ENCODE results near the gene AKAP5. TPM values are rescaled to one million over a fixed set of nuclear protein-coding genes. Genes with fewer than 3 reads are reported as not detected.

The AKAP5 gene
- polyA plus RNA-seq, 1 of the 3 experiments (the other 2 are of a cell fraction): 0.28 TPM

GRCh38 chr14:64495252-64495651 is 30.0 kb downstream of the AKAP5 start:
- no peak for DNase-seq
- Histone ChIP-seq H3K4me2 (no peak overlapping the region), H2AFZ (ENCODE audit: low read depth) (no peak overlapping the region), H3K4me1 (ENCODE audit: control insufficient read depth in 1 of 2, insufficient read depth in 2 of 2, low read depth in 1 of 2, low read length in 1 of 2) (peaks cover 0 to 5% of the 10 kb centered on the region in 2 experiments; a peak in 2 of 4 replicates), H3K27me3 (ENCODE audit: insufficient read depth) (no peaks in the 10 kb centered on the region), H3K9me2 (no peaks in the 10 kb centered on the region), H4K20me1 (ENCODE audit: insufficient read depth) (no peaks in the 10 kb centered on the region), H3K4me3 (ENCODE audit: low read depth in 2 of 2, low read length in 1 of 2) (no peak overlapping the region), H3K27ac (ENCODE audit: low read depth in 2 of 2, low read length in 1 of 2) (no peak overlapping the region), H3K36me3 (replicated peaks in 1 of 2; ENCODE audit: control insufficient read depth in 1 of 2, insufficient read depth in 2 of 2, low read length in 1 of 2) (peaks cover 14 to 17% of the 10 kb centered on the region in 2 experiments), H3K9ac (no peak overlapping the region), H3K9me3 (no peaks in the 10 kb centered on the region), H3K79me2 (ENCODE audit: insufficient read depth) (peaks cover 22% of the 10 kb centered on the region), H3F3A (replicated peaks; ENCODE audit: insufficient read depth) (peaks cover 6% of the 10 kb centered on the region)
- ChIA-PET CTCF (interaction anchor here (1.4 to 3.4 kb wide), 4 partner anchors 16 to 65 kb away, joined by 3 to 22 read pairs (median 9); no protein-coding TSS in a partner anchor), POLR2A (interaction anchor here (1.4 kb wide), 1 partner anchor 45 kb away, joined by 6 read pairs; the partner anchor contains the start of gene HSPA2)
- no peak for TF ChIP-seq USF1 (IDR thresholded peaks at IDR 0.05; ENCODE audit: borderline replicate concordance, low read depth)
- no peak for TF ChIP-seq MEF2A (IDR thresholded peaks at IDR 0.05; ENCODE audit: borderline replicate concordance, low read depth)
- no peak for TF ChIP-seq TEAD4 (IDR thresholded peaks at IDR 0.05; ENCODE audit: borderline replicate concordance, insufficient read depth)
- no peak for TF ChIP-seq FOSL2 (IDR thresholded peaks at IDR 0.05; ENCODE audit: borderline replicate concordance, low read depth)
- TF ChIP-seq RXRA (IDR thresholded peaks at IDR 0.05; ENCODE audit: borderline replicate concordance, low read depth): no peak
- no peak for TF ChIP-seq USF2 (IDR thresholded peaks at IDR 0.05; ENCODE audit: borderline replicate concordance, low read depth, low read length)
- no peak for TF ChIP-seq EP300 (IDR thresholded peaks at IDR 0.05; ENCODE audit: borderline replicate concordance in 1 of 2, low read depth in 1 of 2, low read length in 1 of 2)
- TF ChIP-seq FOXJ3 (CRISPR knock-in tag; IDR thresholded peaks at IDR 0.05): no peak
- no peak for TF ChIP-seq PBX3 (IDR thresholded peaks at IDR 0.05)
- no peak for TF ChIP-seq REST (IDR thresholded peaks at IDR 0.05; ENCODE audit: low read depth, low read length)
- TF ChIP-seq RCOR1 (IDR thresholded peaks at IDR 0.05; ENCODE audit: low read length): no peak
- TF ChIP-seq SMC3 (IDR thresholded peaks at IDR 0.05; ENCODE audit: low read depth, low read length): no peak
- TF ChIP-seq ZBTB33 (IDR thresholded peaks at IDR 0.05; ENCODE audit: borderline replicate concordance, low read depth): no peak
- no peak for TF ChIP-seq MAX (IDR thresholded peaks at IDR 0.05; ENCODE audit: low read depth)
- no peak for TF ChIP-seq ELF1 (IDR thresholded peaks at IDR 0.05)
- no peak for TF ChIP-seq CHD2 (IDR thresholded peaks at IDR 0.05; ENCODE audit: low read length, partially characterized antibody)
- TF ChIP-seq NFIC (IDR thresholded peaks at IDR 0.05; ENCODE audit: borderline replicate concordance): no peak
- no peak for TF ChIP-seq SIN3A (IDR thresholded peaks at IDR 0.05; ENCODE audit: borderline replicate concordance, low read depth, low read length)
- no peak for TF ChIP-seq GATA2 (CRISPR knock-in tag; IDR thresholded peaks at IDR 0.05)
